Liver (tissue), 3 donors: Measurements from ENCODE around the gene ABCC1.

Experiments
- EGR1 ChIP-seq, 2 donors: IDR thresholded peaks; 2 replicates each; pipeline ENCODE4 v1.6.1; 2016 to 2018; ENCODE audit warnings: antibody characterized with exemption in 2 of 2, low read depth in 2 of 2
- GABPA ChIP-seq, 2 donors: IDR thresholded peaks in 1 of 2; conservative IDR thresholded peaks in 1 of 2; 2 replicates each; pipeline ENCODE4 v1.6.1; 2016; ENCODE audit warnings: antibody characterized with exemption in 2 of 2, mild to moderate bottlenecking in 1 of 2, moderate library complexity in 1 of 2
- HNF4G ChIP-seq: IDR thresholded peaks from 2 replicates; pipeline ENCODE4 v1.6.1; 2016; ENCODE audit warnings: antibody characterized with exemption
- RAD21 ChIP-seq, 2 donors: IDR thresholded peaks; 2 replicates each; pipeline ENCODE4 v1.6.1; 2016; ENCODE audit warnings: antibody characterized with exemption in 2 of 2, mild to moderate bottlenecking in 2 of 2
- RXRA ChIP-seq, 2 donors: IDR thresholded peaks; 2 replicates each; pipeline ENCODE4 v1.6.1; 2017 to 2018; ENCODE audit warnings: antibody characterized with exemption in 2 of 2, mild to moderate bottlenecking in 1 of 2
- SP1 ChIP-seq: IDR thresholded peaks from 2 replicates; pipeline ENCODE4 v1.6.1; 2018; ENCODE audit warnings: antibody characterized with exemption, mild to moderate bottlenecking
- TAF1 ChIP-seq: conservative IDR thresholded peaks from 2 replicates; pipeline ENCODE4 v1.6.1; 2016; ENCODE audit warnings: antibody characterized with exemption, mild to moderate bottlenecking
- YY1 ChIP-seq: IDR thresholded peaks from 2 replicates; pipeline ENCODE4 v1.6.1; 2016; ENCODE audit warnings: antibody characterized with exemption, mild to moderate bottlenecking
- TF ChIP-seq, protein P1 (sequence below): fragments of 150-350 bp; IDR thresholded peaks from 2 replicates; pipeline ENCODE4 v1.5.1; 2017; ENCODE audit warnings: improper control_type of control experiment, low read depth, low read length; ENCODE audit not compliant: missing input control
- TF ChIP-seq, protein P2 (sequence below): IDR thresholded peaks from 2 replicates; pipeline ENCODE4 v1.6.1; 2016; ENCODE audit warnings: antibody characterized with exemption, mild to moderate bottlenecking
- TF ChIP-seq, protein P3 (sequence below): IDR thresholded peaks from 2 replicates; pipeline ENCODE4 v1.6.1; 2016; ENCODE audit warnings: antibody characterized with exemption
- TF ChIP-seq, protein P4 (sequence below): IDR thresholded peaks from 2 replicates; pipeline ENCODE4 v1.6.1; 2016; ENCODE audit warnings: antibody characterized with exemption
- TF ChIP-seq, protein P5 (sequence below): IDR thresholded peaks from 2 replicates; pipeline ENCODE4 v1.6.1; 2016; ENCODE audit warnings: antibody characterized with exemption
- donor health status: healthy.
- donor health status: healthy.

DNA sequence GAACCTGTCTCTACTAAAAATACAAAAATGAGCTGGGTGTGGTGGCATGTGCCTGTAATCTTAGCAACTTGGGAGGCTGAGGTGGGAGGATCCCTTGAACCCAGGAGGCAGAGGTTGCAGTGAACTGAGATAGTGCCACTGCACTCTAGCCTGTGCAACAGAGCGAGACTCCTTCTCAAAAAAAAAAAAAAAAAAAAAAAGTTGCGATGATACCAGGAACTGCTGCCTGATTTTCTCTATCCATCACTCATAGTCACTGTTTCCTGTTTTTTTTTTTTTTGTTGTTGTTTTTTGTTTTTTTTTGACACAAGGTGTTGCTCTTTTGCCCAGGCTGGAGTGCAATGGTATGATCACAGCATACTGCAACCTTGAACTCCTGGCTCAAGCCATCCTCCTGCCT lies 59.2 kb downstream of the ABCC1 start:
- TF ChIP-seq, protein P1, sequence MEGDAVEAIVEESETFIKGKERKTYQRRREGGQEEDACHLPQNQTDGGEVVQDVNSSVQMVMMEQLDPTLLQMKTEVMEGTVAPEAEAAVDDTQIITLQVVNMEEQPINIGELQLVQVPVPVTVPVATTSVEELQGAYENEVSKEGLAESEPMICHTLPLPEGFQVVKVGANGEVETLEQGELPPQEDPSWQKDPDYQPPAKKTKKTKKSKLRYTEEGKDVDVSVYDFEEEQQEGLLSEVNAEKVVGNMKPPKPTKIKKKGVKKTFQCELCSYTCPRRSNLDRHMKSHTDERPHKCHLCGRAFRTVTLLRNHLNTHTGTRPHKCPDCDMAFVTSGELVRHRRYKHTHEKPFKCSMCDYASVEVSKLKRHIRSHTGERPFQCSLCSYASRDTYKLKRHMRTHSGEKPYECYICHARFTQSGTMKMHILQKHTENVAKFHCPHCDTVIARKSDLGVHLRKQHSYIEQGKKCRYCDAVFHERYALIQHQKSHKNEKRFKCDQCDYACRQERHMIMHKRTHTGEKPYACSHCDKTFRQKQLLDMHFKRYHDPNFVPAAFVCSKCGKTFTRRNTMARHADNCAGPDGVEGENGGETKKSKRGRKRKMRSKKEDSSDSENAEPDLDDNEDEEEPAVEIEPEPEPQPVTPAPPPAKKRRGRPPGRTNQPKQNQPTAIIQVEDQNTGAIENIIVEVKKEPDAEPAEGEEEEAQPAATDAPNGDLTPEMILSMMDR = no peak
- TF ChIP-seq TAF1 = no peak
- no peak for TF ChIP-seq SP1
- no peak for TF ChIP-seq EGR1 (IDR thresholded peaks at IDR 0.05; ENCODE audit: low read depth in 2 of 2)
- TF ChIP-seq RXRA (IDR thresholded peaks at IDR 0.05) = no peak
- no peak for TF ChIP-seq HNF4G
- TF ChIP-seq YY1 = no peak
- TF ChIP-seq, protein P2, sequence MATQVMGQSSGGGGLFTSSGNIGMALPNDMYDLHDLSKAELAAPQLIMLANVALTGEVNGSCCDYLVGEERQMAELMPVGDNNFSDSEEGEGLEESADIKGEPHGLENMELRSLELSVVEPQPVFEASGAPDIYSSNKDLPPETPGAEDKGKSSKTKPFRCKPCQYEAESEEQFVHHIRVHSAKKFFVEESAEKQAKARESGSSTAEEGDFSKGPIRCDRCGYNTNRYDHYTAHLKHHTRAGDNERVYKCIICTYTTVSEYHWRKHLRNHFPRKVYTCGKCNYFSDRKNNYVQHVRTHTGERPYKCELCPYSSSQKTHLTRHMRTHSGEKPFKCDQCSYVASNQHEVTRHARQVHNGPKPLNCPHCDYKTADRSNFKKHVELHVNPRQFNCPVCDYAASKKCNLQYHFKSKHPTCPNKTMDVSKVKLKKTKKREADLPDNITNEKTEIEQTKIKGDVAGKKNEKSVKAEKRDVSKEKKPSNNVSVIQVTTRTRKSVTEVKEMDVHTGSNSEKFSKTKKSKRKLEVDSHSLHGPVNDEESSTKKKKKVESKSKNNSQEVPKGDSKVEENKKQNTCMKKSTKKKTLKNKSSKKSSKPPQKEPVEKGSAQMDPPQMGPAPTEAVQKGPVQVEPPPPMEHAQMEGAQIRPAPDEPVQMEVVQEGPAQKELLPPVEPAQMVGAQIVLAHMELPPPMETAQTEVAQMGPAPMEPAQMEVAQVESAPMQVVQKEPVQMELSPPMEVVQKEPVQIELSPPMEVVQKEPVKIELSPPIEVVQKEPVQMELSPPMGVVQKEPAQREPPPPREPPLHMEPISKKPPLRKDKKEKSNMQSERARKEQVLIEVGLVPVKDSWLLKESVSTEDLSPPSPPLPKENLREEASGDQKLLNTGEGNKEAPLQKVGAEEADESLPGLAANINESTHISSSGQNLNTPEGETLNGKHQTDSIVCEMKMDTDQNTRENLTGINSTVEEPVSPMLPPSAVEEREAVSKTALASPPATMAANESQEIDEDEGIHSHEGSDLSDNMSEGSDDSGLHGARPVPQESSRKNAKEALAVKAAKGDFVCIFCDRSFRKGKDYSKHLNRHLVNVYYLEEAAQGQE = no peak
- TF ChIP-seq RAD21 (IDR thresholded peaks at IDR 0.05) = no peak
- TF ChIP-seq, protein P3, sequence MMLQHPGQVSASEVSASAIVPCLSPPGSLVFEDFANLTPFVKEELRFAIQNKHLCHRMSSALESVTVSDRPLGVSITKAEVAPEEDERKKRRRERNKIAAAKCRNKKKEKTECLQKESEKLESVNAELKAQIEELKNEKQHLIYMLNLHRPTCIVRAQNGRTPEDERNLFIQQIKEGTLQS = no peak
- TF ChIP-seq GABPA (IDR thresholded peaks at IDR 0.05 in 1 of 2, conservative IDR thresholded peaks at IDR 0.05 in 1 of 2) = no peak
- TF ChIP-seq, protein P4, sequence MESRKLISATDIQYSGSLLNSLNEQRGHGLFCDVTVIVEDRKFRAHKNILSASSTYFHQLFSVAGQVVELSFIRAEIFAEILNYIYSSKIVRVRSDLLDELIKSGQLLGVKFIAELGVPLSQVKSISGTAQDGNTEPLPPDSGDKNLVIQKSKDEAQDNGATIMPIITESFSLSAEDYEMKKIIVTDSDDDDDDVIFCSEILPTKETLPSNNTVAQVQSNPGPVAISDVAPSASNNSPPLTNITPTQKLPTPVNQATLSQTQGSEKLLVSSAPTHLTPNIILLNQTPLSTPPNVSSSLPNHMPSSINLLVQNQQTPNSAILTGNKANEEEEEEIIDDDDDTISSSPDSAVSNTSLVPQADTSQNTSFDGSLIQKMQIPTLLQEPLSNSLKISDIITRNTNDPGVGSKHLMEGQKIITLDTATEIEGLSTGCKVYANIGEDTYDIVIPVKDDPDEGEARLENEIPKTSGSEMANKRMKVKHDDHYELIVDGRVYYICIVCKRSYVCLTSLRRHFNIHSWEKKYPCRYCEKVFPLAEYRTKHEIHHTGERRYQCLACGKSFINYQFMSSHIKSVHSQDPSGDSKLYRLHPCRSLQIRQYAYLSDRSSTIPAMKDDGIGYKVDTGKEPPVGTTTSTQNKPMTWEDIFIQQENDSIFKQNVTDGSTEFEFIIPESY = no peak
- TF ChIP-seq, protein P5, sequence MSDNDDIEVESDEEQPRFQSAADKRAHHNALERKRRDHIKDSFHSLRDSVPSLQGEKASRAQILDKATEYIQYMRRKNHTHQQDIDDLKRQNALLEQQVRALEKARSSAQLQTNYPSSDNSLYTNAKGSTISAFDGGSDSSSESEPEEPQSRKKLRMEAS = no peak
